GM11168 (cell line): ENCODE measurements around the gene GASK1A.
"Not testable (repeated sequence)": the region's sequence is repeated elsewhere in the genome, so short reads cannot be mapped to it uniquely, and the experiment has no call there.

Experiments
- in situ Hi-C: fragments of 300-500 bp; cut with MboI; formaldehyde crosslinking; loops from one replicate; pipeline ENCODE4 v1.12.0; 2022; ENCODE audit warnings: low sequenced_read_pairs; ENCODE audit not compliant: unreplicated experiment

GASK1A gene

GRCh38 chr3:43028678-43029490 lies 49.8 kb downstream of the GASK1A start:
- in situ Hi-C loops = no loop called here

- in situ Hi-C loops = no loop called here
These were observed 51.2 kb downstream of the GASK1A start for GRCh38 chr3:43030162-43030935.

- in situ Hi-C loops = no loop called here
These were observed 52.4 kb downstream of the GASK1A start for GRCh38 chr3:43031485-43031884.

- in situ Hi-C loops = no loop called here
These were observed 52.9 kb downstream of the GASK1A start for GRCh38 chr3:43031889-43032545.

DNA sequence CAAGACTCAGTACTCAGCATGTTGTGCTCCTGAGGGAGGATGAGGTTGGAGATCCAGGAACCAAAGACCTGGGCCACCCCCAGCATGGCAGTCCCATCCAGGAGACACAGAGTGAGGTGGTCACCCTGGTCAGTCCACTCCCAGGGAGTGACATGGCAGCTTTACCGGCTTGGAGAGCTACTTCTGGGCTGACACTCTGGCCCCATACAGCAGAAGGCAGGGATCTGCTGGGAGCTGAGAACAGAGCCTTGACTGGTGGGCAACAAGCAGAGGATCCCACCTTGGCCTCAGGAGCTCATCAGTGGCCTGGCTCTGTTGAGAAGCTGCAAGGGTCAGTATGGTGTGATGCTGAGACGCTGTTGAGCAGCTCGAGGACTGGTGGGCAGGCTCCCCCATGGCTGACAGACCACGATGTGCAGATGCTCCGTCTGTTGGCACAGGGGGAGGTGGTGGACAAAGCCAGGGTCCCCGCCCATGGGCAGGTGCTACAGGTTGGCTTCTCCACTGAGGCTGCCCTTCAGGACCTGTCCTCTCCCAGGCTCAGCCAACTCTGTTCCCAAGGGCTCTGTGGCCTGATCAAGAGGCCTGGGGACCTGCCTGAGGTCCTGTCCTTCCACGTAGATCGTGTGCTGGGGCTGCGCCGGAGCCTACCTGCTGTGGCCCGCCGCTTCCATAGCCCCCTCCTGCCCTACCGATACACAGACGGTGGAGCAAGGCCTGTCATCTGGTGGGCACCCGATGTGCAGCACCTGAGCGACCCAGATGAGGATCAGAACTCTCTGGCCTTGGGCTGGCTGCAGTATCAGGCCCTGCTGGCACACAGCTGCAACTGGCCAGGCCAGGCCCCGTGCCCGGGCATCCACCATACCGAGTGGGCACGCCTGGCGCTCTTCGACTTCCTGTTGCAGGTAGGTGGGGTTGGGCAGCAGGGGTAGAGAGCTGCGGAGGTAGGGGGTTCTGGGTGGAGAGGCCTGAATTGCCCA lies 53.8 kb downstream of the GASK1A start:
- in situ Hi-C loops = no loop called here

GRCh38 chr3:43034200-43034599 lies 55.1 kb downstream of the GASK1A start:
- in situ Hi-C loops = no loop called here

DNA sequence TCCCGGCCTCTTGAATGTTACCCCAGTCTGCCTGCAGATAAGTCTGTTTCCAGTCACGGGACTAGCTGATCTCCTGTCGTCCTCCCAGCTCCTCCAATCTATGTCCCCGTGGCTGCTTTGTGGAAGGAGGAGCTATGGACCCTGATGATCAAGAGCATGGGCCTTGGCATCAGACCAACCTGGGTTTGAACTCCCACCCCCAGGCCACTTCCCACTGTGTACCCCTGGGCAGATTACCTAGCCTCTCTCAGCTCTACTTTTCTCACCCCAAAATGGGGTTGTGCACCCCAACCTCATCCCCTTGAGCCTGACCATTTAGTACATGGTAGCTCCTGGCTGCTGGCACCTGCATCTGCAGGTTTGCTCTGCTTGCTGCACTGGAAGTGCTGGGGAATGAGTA lies 55.8 kb downstream of the GASK1A start:
- in situ Hi-C loops = no loop called here

DNA sequence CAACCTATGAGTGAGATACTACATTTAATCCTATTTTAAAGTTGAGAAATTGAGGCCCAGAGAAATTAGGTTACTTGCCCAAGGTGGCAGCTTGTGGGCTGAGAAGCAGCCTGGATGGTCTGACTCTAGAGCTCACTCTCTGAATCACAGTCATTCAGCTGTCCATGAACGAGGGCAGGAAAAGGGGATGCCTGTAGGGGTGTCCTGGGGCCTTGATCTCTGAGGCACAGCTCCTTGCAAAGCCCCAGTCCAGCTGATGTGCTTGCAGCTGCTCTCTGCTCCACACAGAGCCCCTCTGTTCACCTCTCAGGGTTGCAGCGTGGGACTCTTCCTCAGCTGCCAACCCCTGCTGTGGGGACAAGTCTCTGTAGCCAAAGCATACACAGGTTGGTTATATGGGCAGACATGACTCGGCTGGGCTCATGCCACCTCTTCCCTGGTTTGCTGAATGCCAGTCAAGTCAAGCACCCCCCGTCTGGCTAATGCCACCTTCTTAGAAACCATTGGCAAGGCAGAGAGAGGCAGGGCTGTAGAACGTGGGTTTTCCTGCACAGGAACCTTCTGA lies 56.8 kb downstream of the GASK1A start:
- in situ Hi-C loops = no loop called here

DNA sequence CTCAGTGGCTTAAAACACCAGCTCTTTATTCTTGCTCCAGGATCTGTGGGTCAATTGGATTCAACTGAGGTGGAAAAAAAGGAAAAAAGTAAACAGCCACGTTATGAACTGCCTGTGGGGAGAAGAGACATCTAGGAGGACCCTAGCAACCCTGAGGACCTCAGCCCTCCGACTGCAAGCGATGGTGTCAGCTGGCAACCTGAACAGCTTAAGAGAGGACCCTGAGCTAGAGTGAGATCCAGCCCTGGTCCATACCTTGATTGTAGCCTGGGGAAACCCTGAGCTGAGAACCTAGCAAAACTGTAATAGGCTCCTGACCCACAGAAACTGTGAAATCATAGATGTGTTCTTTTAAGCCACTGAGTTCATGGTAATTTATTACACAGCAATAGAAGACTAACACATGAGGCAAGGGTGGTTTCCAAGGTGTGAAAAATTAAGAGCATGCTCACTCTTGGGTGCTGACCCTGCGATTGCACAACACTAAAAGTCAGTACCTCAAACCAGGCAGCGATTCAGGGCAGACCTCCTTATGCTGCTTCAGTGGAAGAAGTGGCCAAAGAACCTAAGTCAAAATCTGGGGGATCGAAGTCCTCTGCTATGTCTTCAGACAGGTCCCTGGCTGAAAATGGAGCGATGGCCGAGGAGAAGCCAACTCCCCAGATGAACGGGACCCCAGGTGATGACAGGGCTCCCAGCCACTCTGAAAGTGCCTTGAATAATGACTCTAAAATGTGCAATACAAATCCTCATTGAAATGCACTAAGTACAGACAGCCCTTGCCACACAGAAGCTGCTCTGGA lies 57.7 kb downstream of the GASK1A start:
- in situ Hi-C loops = no loop called here

DNA sequence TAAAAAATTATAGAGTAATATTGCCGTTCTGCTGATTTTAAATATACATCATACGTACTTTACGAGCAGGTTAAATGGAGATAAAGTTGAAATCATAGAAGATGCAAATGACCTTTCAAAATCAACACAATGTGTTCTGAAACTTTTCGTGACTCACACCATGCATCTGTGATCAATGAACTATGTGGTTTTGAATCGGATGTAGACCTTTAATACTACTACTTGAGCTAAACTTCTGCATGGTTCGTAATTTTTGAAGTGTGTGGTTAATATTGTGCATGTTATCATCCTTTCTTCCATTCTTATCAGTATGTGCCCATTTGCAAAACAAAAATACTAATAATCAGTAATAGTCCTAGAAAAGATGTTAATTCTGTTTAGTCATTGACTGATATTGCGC lies 58.9 kb downstream of the GASK1A start:
- in situ Hi-C loops = no loop called here

- in situ Hi-C loops = no loop called here
These were observed 62.4 kb downstream of the GASK1A start for GRCh38 chr3:43041517-43041916.

GRCh38 chr3:43043071-43043766 lies 64.1 kb downstream of the GASK1A start:
- in situ Hi-C loops = no loop called here

DNA sequence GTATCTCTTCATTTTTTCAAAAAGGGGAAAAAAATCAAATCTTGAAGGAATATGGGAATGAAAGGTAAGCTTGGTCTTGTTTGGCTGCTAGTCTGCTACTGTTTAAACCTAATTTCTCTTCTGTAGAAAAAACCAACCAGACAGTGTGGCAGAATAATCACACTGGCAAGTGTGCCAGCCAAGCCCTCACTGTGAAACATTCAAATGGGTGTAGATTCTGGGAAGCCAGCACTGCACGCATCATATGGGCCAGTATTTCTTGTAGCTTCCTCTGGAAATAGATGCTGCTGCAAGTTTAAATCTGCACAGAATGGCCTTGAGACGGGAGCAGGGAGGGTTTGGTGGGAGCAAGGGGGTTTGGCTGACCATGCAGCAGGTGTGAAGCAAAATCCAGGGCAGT lies 64.7 kb downstream of the GASK1A start:
- in situ Hi-C loops = no loop called here

DNA sequence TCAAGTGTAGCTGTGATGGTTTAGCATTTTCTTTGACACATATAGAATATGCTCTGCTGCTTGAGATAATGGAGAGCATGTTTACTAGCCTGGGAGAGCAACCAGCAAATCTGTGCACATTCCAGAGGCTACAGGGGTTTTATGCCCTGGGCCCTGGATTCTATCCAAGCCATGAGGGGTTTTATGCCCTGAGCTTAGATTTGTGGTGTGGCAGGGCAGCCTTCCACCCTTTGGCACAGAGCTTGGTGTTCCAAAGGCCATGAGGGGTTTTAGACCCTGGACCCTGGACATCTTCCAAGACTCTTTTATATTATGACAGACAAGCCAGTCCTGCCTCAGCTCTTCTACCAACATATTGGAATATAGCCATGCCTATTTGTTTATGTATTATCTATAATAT lies 66.0 kb downstream of the GASK1A start:
- in situ Hi-C loops = not testable (repeated sequence)

- in situ Hi-C loops = no loop called here
These were observed 67.5 kb downstream of the GASK1A start for GRCh38 chr3:43046583-43046982.

- in situ Hi-C loops = no loop called here
These were observed 69.4 kb downstream of the GASK1A start for GRCh38 chr3:43048470-43048869.

DNA sequence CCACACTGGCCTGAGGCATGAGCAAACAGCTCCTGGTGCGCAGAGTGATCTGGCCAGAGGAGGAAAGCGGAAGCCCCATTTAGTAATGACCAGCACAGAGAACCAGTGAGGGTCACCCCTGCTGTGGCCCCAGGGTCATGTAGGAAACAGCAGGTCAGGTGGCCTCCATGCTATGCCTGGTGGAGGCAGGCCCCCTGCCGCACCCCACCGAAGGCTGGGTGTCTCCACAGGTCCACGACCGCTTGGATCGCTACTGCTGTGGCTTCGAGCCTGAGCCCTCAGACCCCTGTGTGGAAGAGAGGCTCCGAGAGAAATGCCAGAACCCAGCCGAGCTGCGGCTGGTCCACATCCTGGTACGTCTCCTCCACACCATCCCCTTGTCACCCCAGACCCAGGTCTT lies 74.2 kb downstream of the GASK1A start:
- in situ Hi-C loops = no loop called here

DNA sequence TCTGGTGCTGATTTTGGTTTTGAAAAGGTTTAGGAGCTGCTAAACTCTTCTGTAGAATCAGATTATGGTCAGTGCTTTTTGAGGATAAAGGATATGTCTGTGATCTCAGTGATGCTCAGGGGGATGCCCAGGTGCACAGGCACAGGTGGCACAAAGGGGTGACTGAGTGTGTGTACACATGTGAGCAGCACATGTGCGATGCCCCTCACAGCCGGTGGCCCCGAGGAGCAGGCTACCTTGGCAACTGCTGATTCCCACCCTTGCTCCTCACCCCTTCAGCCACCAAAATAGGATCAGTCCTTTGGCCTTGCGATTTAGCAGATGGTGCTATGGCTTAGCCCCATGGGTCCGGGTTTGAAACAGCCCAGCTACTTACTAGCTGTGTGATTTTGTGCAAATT lies 75.6 kb downstream of the GASK1A start:
- in situ Hi-C loops = no loop called here
